GM23338 (cell line): ENCODE data around the gene FHIT. TPM values are rescaled to one million over a fixed set of nuclear protein-coding genes. Genes with fewer than 3 reads are reported as not detected.

Source experiments
- ATAC-seq: fragments of 200-7000 bp; cut with Tn5 transposase; 3 replicates; pipeline ENCODE4 v1.9.1; 2020
- DNase-seq: peaks from one replicate; pipeline ENCODE4 v3.0.0-alpha.2; 2015; ENCODE audit warnings: low spot score
- H2AFZ ChIP-seq: fragments of 200-600 bp; sonication (generic); 2 replicates; pipeline ENCODE4 v1.8.0; 2016; ENCODE audit warnings: antibody characterized with exemption, mild to moderate bottlenecking, moderate library complexity
- H3F3A ChIP-seq: fragments of 200-600 bp; sonication (generic); replicated peaks from 2 replicates; pipeline ENCODE4 v1.8.0; 2017; ENCODE audit warnings: antibody characterized with exemption, mixed run types, low read depth
- H3K27ac ChIP-seq: fragments of 200-600 bp; sonication (generic); 2 replicates; pipeline ENCODE4 v1.6.1; 2016; ENCODE audit warnings: low read depth
- H3K27me3 ChIP-seq: fragments of 200-600 bp; sonication (generic); 2 replicates; pipeline ENCODE4 v1.8.0; 2016; ENCODE audit warnings: mild to moderate bottlenecking, mixed run types, moderate library complexity; ENCODE audit not compliant: insufficient read depth
- H3K36me3 ChIP-seq: fragments of 200-600 bp; sonication (generic); 2 replicates; pipeline ENCODE4 v1.8.0; 2016; ENCODE audit warnings: mild to moderate bottlenecking; ENCODE audit not compliant: insufficient read depth
- H3K4me1 ChIP-seq: fragments of 200-600 bp; sonication (generic); 2 replicates; pipeline ENCODE4 v1.8.0; 2016; ENCODE audit warnings: mild to moderate bottlenecking, moderate library complexity; ENCODE audit not compliant: insufficient read depth
- H3K4me2 ChIP-seq: fragments of 200-600 bp; sonication (generic); 2 replicates; pipeline ENCODE4 v1.7.1; 2017; ENCODE audit warnings: mixed run types
- H3K4me3 ChIP-seq: fragments of 200-600 bp; sonication (generic); 2 replicates; pipeline ENCODE4 v1.6.1; 2016; ENCODE audit warnings: mixed run types
- H3K79me2 ChIP-seq: fragments of 200-600 bp; sonication (generic); replicated peaks from 2 replicates; pipeline ENCODE4 v1.8.0; 2017; ENCODE audit warnings: mild to moderate bottlenecking; ENCODE audit not compliant: insufficient read depth
- H3K9me2 ChIP-seq: fragments of 200-600 bp; sonication (generic); 2 replicates; pipeline ENCODE4 v1.8.0; 2017; ENCODE audit not compliant: insufficient read depth
- H4K20me1 ChIP-seq: fragments of 200-600 bp; sonication (generic); replicated peaks from 2 replicates; pipeline ENCODE4 v1.8.0; 2017; ENCODE audit warnings: mild to moderate bottlenecking; ENCODE audit not compliant: insufficient read depth
- H3K27ac Mint-ChIP-seq: 2 replicates; pipeline ENCODE4 v1.8.0; 2020; ENCODE audit warnings: inconsistent platforms, mild to moderate bottlenecking, moderate library complexity, mixed read lengths
- H3K27me3 Mint-ChIP-seq: 3 replicates; pipeline ENCODE4 v1.8.0; 2022; ENCODE audit warnings: low read depth, mild to moderate bottlenecking, moderate library complexity, mixed read lengths, inconsistent platforms; ENCODE audit not compliant: insufficient read depth, poor library complexity
- H3K36me3 Mint-ChIP-seq: 3 replicates; pipeline ENCODE4 v1.8.0; 2021; ENCODE audit warnings: low read depth, mild to moderate bottlenecking, inconsistent platforms, moderate library complexity, mixed read lengths
- H3K4me1 Mint-ChIP-seq: 3 replicates; pipeline ENCODE4 v1.8.0; 2020; ENCODE audit warnings: mild to moderate bottlenecking, inconsistent platforms, mixed read lengths
- H3K4me3 Mint-ChIP-seq: 3 replicates; pipeline ENCODE4 v1.8.0; 2021; ENCODE audit warnings: moderate library complexity, mild to moderate bottlenecking, inconsistent platforms, mixed read lengths
- H3K9me3 Mint-ChIP-seq: 3 replicates; pipeline ENCODE4 v1.8.0; 2020; ENCODE audit warnings: moderate library complexity, mild to moderate bottlenecking, inconsistent platforms, mixed read lengths
- CTCF ChIP-seq, 2 experiments: fragments of 200-600 bp in 1 of 2; sonication (generic) in 1 of 2; conservative IDR thresholded peaks; 2 replicates each; pipeline versions ENCODE4 v1.5.1 to v1.6.1; 2016 to 2017; ENCODE audit warnings: antibody characterized with exemption in 2 of 2, low read depth in 2 of 2, mild to moderate bottlenecking in 2 of 2, moderate library complexity in 1 of 2
- ETS1 ChIP-seq: IDR thresholded peaks from 2 replicates; pipeline ENCODE4 v1.6.1; 2016; ENCODE audit warnings: antibody characterized with exemption
- EZH2 ChIP-seq: fragments of 200-600 bp; sonication (generic); IDR thresholded peaks from one replicate; pipeline ENCODE4 v1.8.0; 2017; ENCODE audit warnings: antibody characterized with exemption, mild to moderate bottlenecking, low read depth; ENCODE audit not compliant: unreplicated experiment
- EZH2phosphoT487 ChIP-seq: fragments of 200-600 bp; sonication (generic); IDR thresholded peaks from one replicate; pipeline ENCODE4 v1.8.1; 2018; ENCODE audit warnings: antibody characterized with exemption; ENCODE audit not compliant: unreplicated experiment
- NANOG ChIP-seq: IDR thresholded peaks from 2 replicates; pipeline ENCODE4 v1.6.1; 2016; ENCODE audit warnings: antibody characterized with exemption, borderline replicate concordance
- REST ChIP-seq: IDR thresholded peaks from one replicate; pipeline ENCODE4 v1.6.1; 2018; ENCODE audit warnings: antibody characterized with exemption; ENCODE audit not compliant: unreplicated experiment
- STAT1 ChIP-seq: IDR thresholded peaks from one replicate; pipeline ENCODE4 v1.6.1; 2016; ENCODE audit warnings: antibody characterized with exemption; ENCODE audit not compliant: unreplicated experiment
- ZNF114 ChIP-seq: fragments of 250-450 bp; sonication (Bioruptor Pico); IDR thresholded peaks from 2 replicates; pipeline ENCODE4 v1.5.0; 2020; ENCODE audit warnings: mild to moderate bottlenecking, moderate library complexity
- ZNF331 ChIP-seq: fragments of 250-450 bp; sonication (Bioruptor Pico); IDR thresholded peaks from 2 replicates; pipeline ENCODE4 v1.5.0; 2020; ENCODE audit warnings: low read depth, mild to moderate bottlenecking, moderate library complexity
- ZNF462 ChIP-seq: fragments of 250-450 bp; sonication (Bioruptor Pico); IDR thresholded peaks from 2 replicates; pipeline ENCODE4 v1.5.0; 2020; ENCODE audit warnings: mild to moderate bottlenecking, moderate library complexity
- polyA plus RNA-seq: library from polyadenylated mRNA; unstranded; fragments of >200 nt; fragmentation: Nextera tagmentation; extraction: Ambion mirVana; gene quantifications from 2 replicates; pipeline ENCODE4 v1.2.1, GENCODE V29; 2016
- total RNA-seq: library from RNA; depleted of rRNA; stranded (reverse); fragments of >200 nt; shearing (Covaris generic); gene quantifications from 2 replicates; pipeline ENCODE4 v1.2.3, GENCODE V29; 2014

The FHIT gene
- total and polyA plus RNA-seq, 2 experiments from 2014 or later = 3.0 to 8.3 TPM

- Histone ChIP-seq H3K79me2 (no peaks in the 10 kb centered on the region), H2AFZ (no peak overlapping the region), H3K9me2 (peaks cover 6% of the 10 kb centered on the region; the same call in 1 of the 2 replicates), H3K4me1 (no peaks in the 10 kb centered on the region), H4K20me1 (no peaks in the 10 kb centered on the region), H3K4me3 (no peak overlapping the region), H3K27ac (no peak overlapping the region), H3F3A (no peaks in the 10 kb centered on the region), H3K36me3 (no peaks in the 10 kb centered on the region), H3K27me3 (no peaks in the 10 kb centered on the region), H3K4me2 (no peak overlapping the region)
- H3K27ac Mint-ChIP-seq = no peak overlapping the region
- no peak overlapping the region for H3K4me3 Mint-ChIP-seq
- H3K4me1 Mint-ChIP-seq = no peaks in the 10 kb centered on the region
- TF ChIP-seq STAT1 (no peak), EZH2 (no peak), REST (no peak), ZNF331 (no peak), ZNF114 (CRISPR knock-in tag) (no peak), NANOG (no peak), EZH2phosphoT487 (no peak), ETS1 (no peak), ZNF462 (CRISPR knock-in tag) (no peak), CTCF (conservative IDR thresholded peaks at IDR 0.05; ENCODE audit: low read depth in 2 of 2) (no peak)
- no peaks in the 10 kb centered on the region for H3K9me3 Mint-ChIP-seq
- ATAC-seq (no peak), DNase-seq (no peak)
- no peaks in the 10 kb centered on the region for H3K27me3 Mint-ChIP-seq
- no peaks in the 10 kb centered on the region for H3K36me3 Mint-ChIP-seq
Observed at GRCh38 chr3:60158035-60158434, 1093.2 kb downstream of the FHIT start.
